CD4-positive, alpha-beta T cell (primary cell): Measurements from ENCODE around the gene MAGI1. TPM values are rescaled to one million over a fixed set of nuclear protein-coding genes. Genes with fewer than 3 reads are reported as not detected.

Source experiments
- ATAC-seq: fragments of 200-7000 bp; cut with Tn5 transposase; one replicate; pipeline ENCODE4 v1.10.0; 2022; ENCODE audit warnings: mild to moderate bottlenecking; ENCODE audit not compliant: poor library complexity
- CTCF ChIA-PET: fragments of 350-600 bp; sonication (Branson Sonifier 250); formaldehyde crosslinking; loops from one replicate; lab custom pipeline; 2021; ENCODE audit warnings: antibody characterized with exemption, inconsistent platforms; lab: Charles Lee
- POLR2A ChIA-PET: fragments of 350-600 bp; sonication (Branson Sonifier 250); formaldehyde crosslinking; loops from one replicate; lab custom pipeline; 2021; ENCODE audit warnings: antibody characterized with exemption, inconsistent platforms; lab: Charles Lee
- DNase-seq, 14 experiments: peaks; one replicate each; pipeline ENCODE4 v3.0.0-alpha.2; 2013 to 2020; ENCODE audit warnings: mixed read lengths in 2 of 14
- H3K27ac ChIP-seq, 2 donors: one replicate each; pipeline versions ENCODE4 v1.5.1 to v1.7.0; 2013; ENCODE audit warnings: low read length in 2 of 2, low read depth in 1 of 2, mild to moderate bottlenecking in 1 of 2
- H3K27me3 ChIP-seq, 2 experiments: 1 replicate in 1 of 2; 2 replicates in 1 of 2; pipeline versions ENCODE4 v1.6.1 to v1.7.0; 2013; ENCODE audit warnings: low read length in 2 of 2, control low read depth in 1 of 2, mild to moderate bottlenecking in 1 of 2, moderate library complexity in 1 of 2; ENCODE audit not compliant: insufficient read depth in 2 of 2, control insufficient read depth in 1 of 2
- H3K36me3 ChIP-seq: one replicate; pipeline ENCODE4 v1.6.1; 2013; ENCODE audit warnings: low read length, control low read depth; ENCODE audit not compliant: insufficient read depth
- H3K4me1 ChIP-seq: one replicate; pipeline ENCODE4 v1.6.1; 2013; ENCODE audit warnings: low read length, control low read depth; ENCODE audit not compliant: insufficient read depth
- H3K4me3 ChIP-seq: one replicate; pipeline ENCODE4 v1.5.1; 2013; ENCODE audit warnings: mild to moderate bottlenecking, low read length, moderate library complexity
- H3K9me3 ChIP-seq, 2 experiments: 1 replicate in 1 of 2; 2 replicates in 1 of 2; pipeline versions ENCODE4 v1.6.1 to v1.7.0; 2013; ENCODE audit warnings: low read length in 2 of 2, mild to moderate bottlenecking in 2 of 2, control low read depth in 1 of 2, moderate library complexity in 1 of 2; ENCODE audit not compliant: control insufficient read depth in 1 of 2, insufficient read depth in 1 of 2
- H3K27ac Mint-ChIP-seq: one replicate; pipeline ENCODE4 v1.8.0; 2020; ENCODE audit warnings: mixed read lengths
- H3K27me3 Mint-ChIP-seq: one replicate; pipeline ENCODE4 v1.8.0; 2021; ENCODE audit warnings: mixed read lengths
- H3K36me3 Mint-ChIP-seq: one replicate; pipeline ENCODE4 v1.8.0; 2021; ENCODE audit warnings: low read depth, mixed read lengths
- H3K4me1 Mint-ChIP-seq: one replicate; pipeline ENCODE4 v1.8.0; 2021; ENCODE audit warnings: low read depth, mixed read lengths
- H3K4me3 Mint-ChIP-seq: one replicate; pipeline ENCODE4 v1.8.0; 2020; ENCODE audit warnings: mild to moderate bottlenecking, mixed read lengths
- H3K9me3 Mint-ChIP-seq: one replicate; pipeline ENCODE4 v1.8.0; 2020; ENCODE audit warnings: mixed read lengths
- intact Hi-C, 2 experiments: fragments of 100-400 bp; cut with DNase I in 1 of 2; cut with micrococcal nuclease in 1 of 2; formaldehyde crosslinking; loops; one replicate each; pipeline versions ENCODE4 v1.15.1 to v1.9.0; 2023 to 2025; cut with DNase I, micrococcal nuclease
- total RNA-seq, 174 experiments: library from RNA in 2 of 174; stranded (reverse) in 2 of 174; gene quantifications; one replicate each; pipeline ENCODE4 v1.2.3 and lab custom pipeline; 2021 to 2026
- TF ChIP-seq, protein P1 (sequence below): fragments of 200-600 bp; IDR thresholded peaks from one replicate; pipeline ENCODE4 v1.8.0; 2022; ENCODE audit warnings: antibody characterized with exemption, mild to moderate bottlenecking

Gene MAGI1
- total RNA-seq, 2 experiments from 2014 or later = not detected

GRCh38 chr3:65497236-65497635 lies 541.5 kb downstream of the MAGI1 start:
- ChIA-PET POLR2A (no interaction called here), CTCF (no interaction called here)
- Histone ChIP-seq H3K36me3 (no peaks in the 10 kb centered on the region), H3K4me3 (no peak overlapping the region), H3K27me3 (no peaks in the 10 kb centered on the region), H3K4me1 (no peaks in the 10 kb centered on the region), H3K9me3 (peaks cover 0 to 5% of the 10 kb centered on the region in 2 experiments), H3K27ac (no peak overlapping the region)
- H3K4me3 Mint-ChIP-seq = no peak overlapping the region
- no peaks in the 10 kb centered on the region for H3K4me1 Mint-ChIP-seq
- H3K36me3 Mint-ChIP-seq = no peaks in the 10 kb centered on the region
- H3K9me3 Mint-ChIP-seq = peaks cover 8% of the 10 kb centered on the region
- TF ChIP-seq, protein P1, sequence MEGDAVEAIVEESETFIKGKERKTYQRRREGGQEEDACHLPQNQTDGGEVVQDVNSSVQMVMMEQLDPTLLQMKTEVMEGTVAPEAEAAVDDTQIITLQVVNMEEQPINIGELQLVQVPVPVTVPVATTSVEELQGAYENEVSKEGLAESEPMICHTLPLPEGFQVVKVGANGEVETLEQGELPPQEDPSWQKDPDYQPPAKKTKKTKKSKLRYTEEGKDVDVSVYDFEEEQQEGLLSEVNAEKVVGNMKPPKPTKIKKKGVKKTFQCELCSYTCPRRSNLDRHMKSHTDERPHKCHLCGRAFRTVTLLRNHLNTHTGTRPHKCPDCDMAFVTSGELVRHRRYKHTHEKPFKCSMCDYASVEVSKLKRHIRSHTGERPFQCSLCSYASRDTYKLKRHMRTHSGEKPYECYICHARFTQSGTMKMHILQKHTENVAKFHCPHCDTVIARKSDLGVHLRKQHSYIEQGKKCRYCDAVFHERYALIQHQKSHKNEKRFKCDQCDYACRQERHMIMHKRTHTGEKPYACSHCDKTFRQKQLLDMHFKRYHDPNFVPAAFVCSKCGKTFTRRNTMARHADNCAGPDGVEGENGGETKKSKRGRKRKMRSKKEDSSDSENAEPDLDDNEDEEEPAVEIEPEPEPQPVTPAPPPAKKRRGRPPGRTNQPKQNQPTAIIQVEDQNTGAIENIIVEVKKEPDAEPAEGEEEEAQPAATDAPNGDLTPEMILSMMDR = no peak
- H3K27me3 Mint-ChIP-seq = peaks cover 3% of the 10 kb centered on the region
- intact Hi-C loops = no loop called here
- no peak for DNase-seq
- no peak for ATAC-seq
- no peak overlapping the region for H3K27ac Mint-ChIP-seq

GRCh38 chr3:65493938-65494337 lies 544.8 kb downstream of the MAGI1 start:
- H3K27me3 Mint-ChIP-seq = peaks cover 3% of the 10 kb centered on the region
- H3K4me3 Mint-ChIP-seq = no peak overlapping the region
- no peak overlapping the region for H3K27ac Mint-ChIP-seq
- H3K9me3 Mint-ChIP-seq = peaks cover 10% of the 10 kb centered on the region
- H3K9me3 ChIP-seq = peaks cover 0 to 9% of the 10 kb centered on the region in 2 experiments
- no peaks in the 10 kb centered on the region for H3K27me3 ChIP-seq
- H3K4me1 ChIP-seq = no peaks in the 10 kb centered on the region
- no peak overlapping the region for H3K4me3 ChIP-seq
- H3K36me3 ChIP-seq = no peaks in the 10 kb centered on the region
- no peaks in the 10 kb centered on the region for H3K36me3 Mint-ChIP-seq
- H3K27ac ChIP-seq = no peak overlapping the region
- ChIA-PET POLR2A (no interaction called here), CTCF (no interaction called here)
- DNase-seq (no peak), ATAC-seq (no peak)
- H3K4me1 Mint-ChIP-seq = no peaks in the 10 kb centered on the region
- TF ChIP-seq, protein P1 = no peak
- intact Hi-C loops = no loop called here

DNA sequence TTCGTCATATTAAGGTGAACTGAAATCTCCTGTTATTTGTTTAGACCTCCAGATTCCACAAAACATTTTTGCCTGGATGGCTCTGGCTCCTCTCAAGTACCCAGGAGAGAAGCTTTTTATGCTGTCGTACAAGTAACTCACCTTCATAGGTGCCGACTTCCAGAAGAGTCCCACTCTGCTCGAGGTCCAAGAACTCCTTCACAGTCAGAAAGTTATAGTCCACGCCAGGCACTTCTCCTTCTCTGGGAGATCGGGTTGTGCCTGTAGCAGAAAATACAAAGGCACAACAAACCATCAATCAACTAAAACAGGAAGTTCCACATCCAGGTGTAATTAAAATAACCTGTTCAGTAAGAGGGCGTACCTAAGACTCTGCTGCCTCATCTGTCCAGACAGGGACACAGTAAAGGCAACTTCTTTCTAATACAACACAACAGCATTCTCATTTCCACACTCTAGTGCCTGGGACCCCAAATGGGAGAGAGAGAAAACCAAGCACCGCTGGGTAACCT lies 545.3 kb downstream of the MAGI1 start:
- no peaks in the 10 kb centered on the region for H3K27me3 ChIP-seq
- Mint-ChIP-seq H3K4me1 (no peaks in the 10 kb centered on the region), H3K4me3 (no peak overlapping the region), H3K27me3 (peaks cover 3% of the 10 kb centered on the region), H3K9me3 (peaks cover 10% of the 10 kb centered on the region), H3K27ac (no peak overlapping the region), H3K36me3 (no peaks in the 10 kb centered on the region)
- no peaks in the 10 kb centered on the region for H3K36me3 ChIP-seq
- TF ChIP-seq, protein P1 = no peak
- no peak overlapping the region for H3K4me3 ChIP-seq
- H3K4me1 ChIP-seq = no peaks in the 10 kb centered on the region
- no peak for ATAC-seq
- intact Hi-C loops = no loop called here
- no peak overlapping the region for H3K27ac ChIP-seq
- no peak for DNase-seq
- ChIA-PET CTCF (no interaction called here), POLR2A (no interaction called here)
- peaks cover 0 to 13% of the 10 kb centered on the region in 2 experiments for H3K9me3 ChIP-seq
